Esophagus muscularis mucosa (tissue), 4 donors: Measurements from ENCODE around the gene ST3GAL5. TPM values are rescaled to one million over a fixed set of nuclear protein-coding genes. Genes with fewer than 3 reads are reported as not detected.
A peak's percentile ranks its signal among the peaks of the same experiment; 100 is the strongest.

Source experiments
- DNase-seq: peaks from one replicate; pipeline ENCODE4 v3.0.0-alpha.2; 2017; ENCODE audit errors: extremely low spot score
- H3K27ac ChIP-seq, 4 donors: fragments of 200-600 bp; sonication (generic); replicated peaks in 1 of 4; 1 replicate in 3 of 4; 2 replicates in 1 of 4; pipeline ENCODE4 v1.5.1; 2016 to 2019; ENCODE audit warnings: mild to moderate bottlenecking in 1 of 4
- H3K27me3 ChIP-seq, 4 donors: fragments of 200-600 bp; sonication (generic); one replicate each; pipeline versions ENCODE4 v1.5.1 to v1.6.0; 2016 to 2019
- H3K36me3 ChIP-seq, 4 donors: fragments of 200-600 bp; sonication (generic); one replicate each; pipeline ENCODE4 v1.5.1; 2016 to 2019
- H3K4me1 ChIP-seq, 4 donors: fragments of 200-600 bp; sonication (generic); one replicate each; pipeline ENCODE4 v1.5.1; 2016 to 2019
- H3K4me3 ChIP-seq, 4 donors: fragments of 200-600 bp; sonication (generic); 1 replicate in 2 of 4; 2 replicates in 2 of 4; pipeline ENCODE4 v1.5.1; 2016 to 2019; ENCODE audit warnings: mild to moderate bottlenecking in 4 of 4, moderate library complexity in 1 of 4
- H3K9me3 ChIP-seq, 4 donors: fragments of 200-600 bp; sonication (generic); 1 replicate in 3 of 4; 2 replicates in 1 of 4; pipeline ENCODE4 v1.5.1; 2016 to 2019
- CTCF ChIP-seq, 3 experiments: fragments of 200-600 bp in 2 of 3; fragments of 450-650 bp in 1 of 3; sonication (generic) in 2 of 3; IDR thresholded peaks; one replicate each; pipeline ENCODE4 v1.5.1; 2017 to 2019; ENCODE audit warnings: antibody characterized with exemption in 3 of 3, mild to moderate bottlenecking in 2 of 3, moderate library complexity in 1 of 3
- EP300 ChIP-seq: sonication (generic); formaldehyde crosslinking; IDR thresholded peaks from one replicate; pipeline ENCODE4 v1.6.1; 2017; ENCODE audit warnings: antibody characterized with exemption
- POLR2A ChIP-seq: fragments of 450-650 bp; IDR thresholded peaks from one replicate; pipeline ENCODE4 v1.6.1; 2017; ENCODE audit warnings: antibody characterized with exemption, moderate library complexity, mild to moderate bottlenecking, low read depth
- POLR2AphosphoS5 ChIP-seq, 2 donors: sonication (generic); formaldehyde crosslinking; IDR thresholded peaks; one replicate each; pipeline ENCODE4 v1.6.1; 2017; ENCODE audit warnings: antibody characterized with exemption in 2 of 2
- WGBS: methylation state at CpG from one replicate; pipeline ENCODE4 v1.1.5; 2018; 5-methylcytosine and 5-hydroxymethylcytosine counted together
- intact Hi-C: fragments of 100-400 bp; cut with DNase I; formaldehyde crosslinking; loops from one replicate; pipeline ENCODE4 v1.15.1; 2023
- total RNA-seq, 4 donors: library from RNA; depleted of rRNA; stranded (reverse); fragments of >200 nt; gene quantifications; one replicate each; pipeline versions ENCODE4 v1.1.0 to v1.2.1, GENCODE V29; 2016

Gene ST3GAL5
- total RNA-seq, 4 donors from 2014 or later: 11.3 to 21.6 (median 19.4) TPM

- no peak overlapping the region for H3K4me3 ChIP-seq
- WGBS: 84% methylated on average over 6 of the region's 6 CpGs
- H3K27me3 ChIP-seq: no peaks in the 10 kb centered on the region
- H3K36me3 ChIP-seq: peaks cover 0 to 7% (median 0%) of the 10 kb centered on the region in 4 donors
- peaks cover 0 to 16% (median 8%) of the 10 kb centered on the region in 4 donors for H3K4me1 ChIP-seq
- intact Hi-C loops: no loop called here
- DNase-seq: no peak
- peak overlapping the region in 1 of 4 donors; percentile 8 for H3K27ac ChIP-seq
- H3K9me3 ChIP-seq: no peaks in the 10 kb centered on the region
- TF ChIP-seq POLR2AphosphoS5 (IDR thresholded peaks at IDR 0.05): no peak
- TF ChIP-seq EP300: no peak
- no peak for TF ChIP-seq CTCF (IDR thresholded peaks at IDR 0.05)
- no peak for TF ChIP-seq POLR2A
Observed at GRCh38 chr2:85865539-85866164, 23.1 kb downstream of the ST3GAL5 start.

GRCh38 chr2:85864654-85865053 lies 24.1 kb downstream of the ST3GAL5 start:
- DNase-seq: no peak
- Histone ChIP-seq H3K9me3 (no peaks in the 10 kb centered on the region), H3K36me3 (peaks cover 0 to 17% (median 0%) of the 10 kb centered on the region in 4 donors), H3K27me3 (no peaks in the 10 kb centered on the region), H3K27ac (no peak overlapping the region), H3K4me3 (no peak overlapping the region), H3K4me1 (peaks cover 0 to 16% (median 8%) of the 10 kb centered on the region in 4 donors)
- TF ChIP-seq EP300 (no peak), POLR2A (no peak), CTCF (IDR thresholded peaks at IDR 0.05) (no peak), POLR2AphosphoS5 (IDR thresholded peaks at IDR 0.05) (no peak)
- intact Hi-C loops: no loop called here
- 97% methylated on average over 2 of the region's 2 CpGs for WGBS

- intact Hi-C loops: no loop called here
- DNase-seq: no peak
- no peak for TF ChIP-seq POLR2AphosphoS5 (IDR thresholded peaks at IDR 0.05)
- TF ChIP-seq EP300: no peak
- TF ChIP-seq CTCF (IDR thresholded peaks at IDR 0.05): no peak
- TF ChIP-seq POLR2A: no peak
- Histone ChIP-seq H3K27ac (no peak overlapping the region), H3K27me3 (no peaks in the 10 kb centered on the region), H3K4me1 (peaks cover 0 to 16% (median 8%) of the 10 kb centered on the region in 4 donors), H3K36me3 (peaks cover 0 to 32% (median 2%) of the 10 kb centered on the region in 4 donors), H3K9me3 (no peaks in the 10 kb centered on the region), H3K4me3 (no peak overlapping the region)
- 84% methylated on average over 5 of the region's 5 CpGs for WGBS
Observed at GRCh38 chr2:85862426-85862825, 26.4 kb downstream of the ST3GAL5 start.

GRCh38 chr2:85861650-85862049 lies 27.1 kb downstream of the ST3GAL5 start:
- no peak overlapping the region for H3K27ac ChIP-seq
- H3K9me3 ChIP-seq: no peaks in the 10 kb centered on the region
- no peak for DNase-seq
- no peaks in the 10 kb centered on the region for H3K27me3 ChIP-seq
- no peak overlapping the region for H3K4me3 ChIP-seq
- peaks cover 0 to 32% (median 2%) of the 10 kb centered on the region in 4 donors for H3K36me3 ChIP-seq
- 72% methylated on average over 5 of the region's 5 CpGs for WGBS
- intact Hi-C loops: no loop called here
- H3K4me1 ChIP-seq: peaks cover 0 to 16% (median 8%) of the 10 kb centered on the region in 4 donors
- TF ChIP-seq EP300: no peak
- TF ChIP-seq POLR2AphosphoS5 (IDR thresholded peaks at IDR 0.05): no peak
- no peak for TF ChIP-seq CTCF (IDR thresholded peaks at IDR 0.05)
- TF ChIP-seq POLR2A: no peak
